Esophagus squamous epithelium (tissue), 4 donors: Measurements from ENCODE around the gene PDZD8.

Experiments
- CTCF ChIP-seq, 6 experiments: fragments of 450-650 bp in 4 of 6; fragments of 200-600 bp in 2 of 6; sonication (generic) in 2 of 6; IDR thresholded peaks; one replicate each; pipeline ENCODE4 v1.5.1; 2016 to 2019; ENCODE audit warnings: antibody characterized with exemption in 6 of 6, mild to moderate bottlenecking in 4 of 6, moderate library complexity in 4 of 6
- POLR2A ChIP-seq, 4 donors: fragments of 450-650 bp; IDR thresholded peaks; one replicate each; pipeline ENCODE4 v1.6.1; 2017; ENCODE audit warnings: antibody characterized with exemption in 4 of 4, mild to moderate bottlenecking in 4 of 4, moderate library complexity in 3 of 4

GRCh38 chr10:117352724-117353123 lies 22.5 kb downstream of the PDZD8 start:
- TF ChIP-seq CTCF (IDR thresholded peaks at IDR 0.05) = no peak
- no peak for TF ChIP-seq POLR2A (IDR thresholded peaks at IDR 0.05)
